Kidney (tissue), 14 donors: Measurements from ENCODE around the gene GRK6. TPM values are rescaled to one million over a fixed set of nuclear protein-coding genes. Genes with fewer than 3 reads are reported as not detected.
A peak's percentile ranks its signal among the peaks of the same experiment; 100 is the strongest.

Source experiments
- DNase-seq, 5 donors: peaks; one replicate each; pipeline ENCODE4 v3.0.0-alpha.2; 2013 to 2020
- FAIRE-seq: peaks from 2 replicates; lab custom pipeline; 2012; peaks lifted over from hg19 to GRCh38; lab: Jason Lieb, UNC
- H3K27ac ChIP-seq, 2 donors: one replicate each; pipeline ENCODE4 v1.7.0; 2013; ENCODE audit warnings: low read depth in 2 of 2, low read length in 2 of 2, inconsistent platforms in 1 of 2
- H3K27me3 ChIP-seq: one replicate; pipeline ENCODE4 v1.7.1; 2013; ENCODE audit warnings: low read length, inconsistent platforms; ENCODE audit not compliant: control insufficient read depth, insufficient read depth
- H3K36me3 ChIP-seq, 3 donors: one replicate each; pipeline versions ENCODE4 v1.7.0 to v1.7.1; 2013; ENCODE audit warnings: low read length in 3 of 3, control low read depth in 1 of 3, inconsistent platforms in 1 of 3; ENCODE audit not compliant: insufficient read depth in 3 of 3, control insufficient read depth in 2 of 3
- H3K4me1 ChIP-seq, 3 donors: one replicate each; pipeline versions ENCODE4 v1.7.0 to v1.7.1; 2013; ENCODE audit warnings: low read length in 3 of 3, inconsistent platforms in 1 of 3, low read depth in 1 of 3; ENCODE audit not compliant: control insufficient read depth in 2 of 3, insufficient read depth in 2 of 3
- H3K4me3 ChIP-seq, 3 donors: one replicate each; pipeline versions ENCODE4 v1.7.0 to v1.8.1; 2013; ENCODE audit warnings: low read length in 3 of 3, control low read depth in 1 of 3, inconsistent platforms in 1 of 3
- H3K9ac ChIP-seq, 3 donors: one replicate each; pipeline versions ENCODE4 v1.7.0 to v1.7.1; 2013; ENCODE audit warnings: low read length in 3 of 3, control low read depth in 1 of 3, inconsistent platforms in 1 of 3
- H3K9me3 ChIP-seq, 3 donors: one replicate each; pipeline versions ENCODE4 v1.7.0 to v1.7.1; 2013; ENCODE audit warnings: low read length in 3 of 3, control low read depth in 1 of 3, inconsistent platforms in 1 of 3; ENCODE audit not compliant: control insufficient read depth in 2 of 3, insufficient read depth in 1 of 3
- CTCF ChIP-seq: IDR thresholded peaks from 3 replicates; pipeline ENCODE4 v1.5.1; 2012; ENCODE audit warnings: mild to moderate bottlenecking, moderate library complexity, borderline replicate concordance; ENCODE audit not compliant: insufficient read depth; ENCODE audit errors: extremely low read depth
- intact Hi-C: fragments of 100-400 bp; cut with DNase I; formaldehyde crosslinking; loops from one replicate; pipeline ENCODE4 v1.11.1; 2022
- polyA plus RNA-seq: library from polyadenylated mRNA; stranded (reverse); fragments of 350-450 nt; fragmentation: Illumina TruSeq; extraction: RNeasy Lipid Tissue Mini Kit (QIAGEN cat#74804); gene quantifications from one replicate; pipeline ENCODE4 v1.2.3, GENCODE V29; 2014; ENCODE audit warnings: low read depth, low replicate concordance; ENCODE audit not compliant: insufficient read depth
- total RNA-seq: library from RNA; stranded (reverse); fragmentation: NEBNext Ultra II Directional; extraction: Animal tissue kit (Norgen Biotek cat#: 25700); gene quantifications from one replicate; pipeline ENCODE4 v1.2.1, GENCODE V29; 2021
- donor health status: control.
- donor health status: control.
- donor health status: control.
- donor health status: control.
- donor health status: control.
- donor health status: DM: yes; HTN: yes; CAD: no.
- donor health status: Normal renal cell carcinoma (clear cell type).

The GRK6 gene
- total and polyA plus RNA-seq, 2 donors from 2014 or later: 9.6 to 37.8 TPM

- intact Hi-C loops: no loop called here
- Histone ChIP-seq H3K27ac (no peak overlapping the region), H3K4me1 (peaks cover 0 to 5% (median 0%) of the 10 kb centered on the region in 3 donors), H3K9me3 (no peaks in the 10 kb centered on the region), H3K27me3 (peaks cover 9% of the 10 kb centered on the region), H3K4me3 (no peak overlapping the region), H3K9ac (no peak overlapping the region), H3K36me3 (no peaks in the 10 kb centered on the region)
- no peak for FAIRE-seq
- TF ChIP-seq CTCF: no peak
- no peak for DNase-seq
These were observed 29.7 kb upstream of the GRK6 start for GRCh38 chr5:177396807-177397206.

DNA sequence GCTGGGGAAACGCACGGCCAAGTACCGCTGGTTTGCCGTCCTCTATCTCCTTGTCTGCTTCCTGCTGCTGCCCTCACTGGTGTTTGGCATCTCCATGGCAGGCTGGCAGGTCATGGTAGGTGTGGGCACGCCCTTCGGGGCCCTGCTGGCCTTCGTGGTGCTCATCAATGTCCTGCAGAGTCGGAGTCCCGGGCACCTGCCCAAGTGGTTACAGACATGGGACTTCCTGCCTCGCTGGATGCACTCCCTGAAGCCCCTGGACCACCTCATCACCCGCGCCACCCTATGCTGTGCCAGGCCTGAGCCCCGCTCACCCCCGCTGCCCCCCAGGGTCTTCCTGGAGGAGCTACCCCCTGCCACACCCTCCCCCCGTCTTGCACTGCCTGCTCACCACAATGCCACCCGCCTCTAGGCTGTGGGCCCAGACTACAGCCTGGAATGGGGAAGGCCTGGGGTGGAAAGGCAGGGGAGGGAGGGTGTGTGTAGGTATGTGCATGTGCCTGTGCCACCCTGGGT is 28.5 kb upstream of the GRK6 start:
- TF ChIP-seq CTCF: no peak
- FAIRE-seq: no peak
- H3K4me3 ChIP-seq: no peak overlapping the region
- H3K4me1 ChIP-seq: peaks cover 0 to 14% (median 0%) of the 10 kb centered on the region in 3 donors
- peaks cover 18% of the 10 kb centered on the region for H3K27me3 ChIP-seq
- H3K9me3 ChIP-seq: no peaks in the 10 kb centered on the region
- H3K27ac ChIP-seq: no peak overlapping the region
- H3K36me3 ChIP-seq: no peaks in the 10 kb centered on the region
- H3K9ac ChIP-seq: no peak overlapping the region
- intact Hi-C loops: no loop called here
- peak in 1 of 5 donors; percentile 77 for DNase-seq

GRCh38 chr5:177399997-177400868 is 26.2 kb upstream of the GRK6 start, which contains the start of gene PFN3:
Gene PFN3, minus strand, starts transcription at chr5:177400661. Its CDS starts 85 bp downstream, at chr5:177400576.
- H3K4me3 ChIP-seq: no peak within 1 kb of the TSS
- H3K27me3 ChIP-seq: peaks cover 21% of the 10 kb centered on the region
- H3K4me1 ChIP-seq: peaks cover 0 to 32% (median 0%) of the 10 kb centered on the region in 3 donors
- H3K9ac ChIP-seq: no peak within 1 kb of the TSS
- FAIRE-seq (no peak), DNase-seq (peak in 4 of 5 donors; percentile 76 to 89 (median 84))
- no peak within 1 kb of the TSS for H3K27ac ChIP-seq
- TF ChIP-seq CTCF: no peak
- no peaks in the 10 kb centered on the region for H3K36me3 ChIP-seq
- intact Hi-C loops: no loop called here
- H3K9me3 ChIP-seq: no peaks in the 10 kb centered on the region
